HG02623 (cell line): ENCODE measurements around the gene PRAMEF1.
"Not testable (repeated sequence)": the region's sequence is repeated elsewhere in the genome, so short reads cannot be mapped to it uniquely, and the experiment has no call there.

ENCODE experiments used
- ATAC-seq: cut with Tn5 transposase; IDR thresholded peaks from one replicate; pipeline ENCODE4 v1.9.1; 2021; ENCODE audit warnings: moderate library complexity; ENCODE audit not compliant: unreplicated experiment

PRAMEF1 gene

GRCh38 chr1:12791097-12791496 lies at the start of gene PRAMEF1:
Gene PRAMEF1 (plus strand): TSS chr1:12791397. CDS start chr1:12793228, 1,831 bp downstream.
- ATAC-seq: not testable (repeated sequence)

GRCh38 chr1:12741946-12742345 lies 49.3 kb upstream of the PRAMEF1 start:
- no peak for ATAC-seq

GRCh38 chr1:12745126-12745991 lies 45.8 kb upstream of the PRAMEF1 start:
- no peak for ATAC-seq

GRCh38 chr1:12745992-12746323 lies 45.2 kb upstream of the PRAMEF1 start, which contains the start of gene CFAP107:
Gene CFAP107 (plus strand): TSS chr1:12746200. CDS start chr1:12746431, 231 bp downstream.
- no peak for ATAC-seq

GRCh38 chr1:12748778-12749355 lies 42.3 kb upstream of the PRAMEF1 start:
- ATAC-seq: no peak

- no peak for ATAC-seq
Measured at GRCh38 chr1:12754738-12755137, 36.5 kb upstream of the PRAMEF1 start.

- ATAC-seq: no peak
Measured at GRCh38 chr1:12756273-12756672, 34.9 kb upstream of the PRAMEF1 start.

- no peak for ATAC-seq
Measured at GRCh38 chr1:12756768-12757413, 34.3 kb upstream of the PRAMEF1 start.

GRCh38 chr1:12757836-12758235 lies 33.4 kb upstream of the PRAMEF1 start:
- ATAC-seq: no peak

- ATAC-seq: no peak
Measured at GRCh38 chr1:12760256-12760795, 30.9 kb upstream of the PRAMEF1 start.

- no peak for ATAC-seq
Measured at GRCh38 chr1:12761781-12762180, 29.4 kb upstream of the PRAMEF1 start.

- ATAC-seq: no peak
Measured at GRCh38 chr1:12762766-12763165, 28.4 kb upstream of the PRAMEF1 start.

GRCh38 chr1:12763479-12763878 lies 27.7 kb upstream of the PRAMEF1 start:
- ATAC-seq: no peak

GRCh38 chr1:12764016-12764415 lies 27.2 kb upstream of the PRAMEF1 start:
- no peak for ATAC-seq

GRCh38 chr1:12769031-12769430 lies 22.2 kb upstream of the PRAMEF1 start:
- ATAC-seq: no peak

GRCh38 chr1:12769976-12770505 lies 21.2 kb upstream of the PRAMEF1 start:
- no peak for ATAC-seq

- no peak for ATAC-seq
Measured at GRCh38 chr1:12770620-12771019, 20.6 kb upstream of the PRAMEF1 start.

GRCh38 chr1:12771186-12771585 lies 20.0 kb upstream of the PRAMEF1 start:
- ATAC-seq: no peak

- no peak for ATAC-seq
Measured at GRCh38 chr1:12772520-12772919, 18.7 kb upstream of the PRAMEF1 start.

- ATAC-seq: no peak
Measured at GRCh38 chr1:12773438-12773837, 17.8 kb upstream of the PRAMEF1 start, which contains the start of gene PRAMEF12. Gene PRAMEF12 (plus strand): TSS chr1:12773738. CDS start chr1:12774868, 1,130 bp downstream.

- ATAC-seq: no peak
Measured at GRCh38 chr1:12774801-12775345, 16.3 kb upstream of the PRAMEF1 start.
